Gastroesophageal sphincter (tissue), 4 donors: Measurements from ENCODE around the gene FAM168B. TPM values are rescaled to one million over a fixed set of nuclear protein-coding genes. Genes with fewer than 3 reads are reported as not detected.

Experiments used
- ATAC-seq: fragments of 150-250 bp; one replicate; pipeline ENCODE4 v1.9.1; 2016; ENCODE audit warnings: mild to moderate bottlenecking, moderate library complexity
- H3K27ac ChIP-seq, 4 donors: fragments of 200-600 bp; sonication (generic) in 3 of 4; 1 replicate in 3 of 4; 2 replicates in 1 of 4; pipeline ENCODE4 v1.5.1; 2016 to 2019
- H3K27me3 ChIP-seq: fragments of 200-600 bp; sonication (generic); one replicate; pipeline ENCODE4 v1.5.1; 2019
- H3K36me3 ChIP-seq, 2 donors: fragments of 200-600 bp; sonication (generic); one replicate each; pipeline ENCODE4 v1.5.1; 2019; ENCODE audit warnings: control low read depth in 1 of 2
- H3K4me1 ChIP-seq, 3 donors: fragments of 200-600 bp; sonication (generic); 1 replicate in 2 of 3; 2 replicates in 1 of 3; pipeline ENCODE4 v1.5.1; 2016 to 2019; ENCODE audit warnings: control low read depth in 2 of 3
- H3K4me3 ChIP-seq, 2 donors: fragments of 200-600 bp; sonication (generic); one replicate each; pipeline ENCODE4 v1.5.1; 2019; ENCODE audit warnings: mild to moderate bottlenecking in 1 of 2, moderate library complexity in 1 of 2
- H3K9me3 ChIP-seq, 3 donors: fragments of 200-600 bp; sonication (generic); one replicate each; pipeline ENCODE4 v1.5.1; 2017 to 2019; ENCODE audit warnings: control low read depth in 2 of 3
- EP300 ChIP-seq: sonication (generic); formaldehyde crosslinking; IDR thresholded peaks from one replicate; pipeline ENCODE4 v1.6.1; 2017; ENCODE audit warnings: antibody characterized with exemption, mild to moderate bottlenecking
- POLR2A ChIP-seq, 2 donors: fragments of 450-650 bp; IDR thresholded peaks; one replicate each; pipeline ENCODE4 v1.6.1; 2017; ENCODE audit warnings: antibody characterized with exemption in 2 of 2, mild to moderate bottlenecking in 2 of 2, moderate library complexity in 1 of 2
- POLR2AphosphoS5 ChIP-seq: sonication (generic); formaldehyde crosslinking; IDR thresholded peaks from one replicate; pipeline ENCODE4 v1.6.1; 2017; ENCODE audit warnings: antibody characterized with exemption
- WGBS, 2 donors: methylation state at CpG; one replicate each; pipeline ENCODE4 v1.1.5; 2018; ENCODE audit warnings: low coverage in 1 of 2; 5-methylcytosine and 5-hydroxymethylcytosine counted together
- total RNA-seq, 4 donors: library from RNA; depleted of rRNA; stranded (reverse); fragments of >200 nt; gene quantifications; one replicate each; pipeline ENCODE4 v1.1.0, GENCODE V29; 2016
- TF ChIP-seq, protein P1 (sequence below), 4 experiments: fragments of 200-600 bp in 2 of 4; fragments of 450-650 bp in 2 of 4; sonication (generic) in 1 of 4; IDR thresholded peaks; one replicate each; pipeline ENCODE4 v1.5.1; 2017 to 2019; ENCODE audit warnings: antibody characterized with exemption in 4 of 4, mild to moderate bottlenecking in 2 of 4, moderate library complexity in 2 of 4

The FAM168B gene
- total RNA-seq, 4 donors from 2014 or later: 184 to 244 (median 198) TPM

GRCh38 chr2:131026919-131027318 lies 66.3 kb downstream of the FAM168B start:
- no peak overlapping the region for H3K27ac ChIP-seq
- no peak for TF ChIP-seq POLR2AphosphoS5
- WGBS, 2 donors: 45 to 50% methylated on average over 2 to 5 of the region's 5 CpGs

DNA sequence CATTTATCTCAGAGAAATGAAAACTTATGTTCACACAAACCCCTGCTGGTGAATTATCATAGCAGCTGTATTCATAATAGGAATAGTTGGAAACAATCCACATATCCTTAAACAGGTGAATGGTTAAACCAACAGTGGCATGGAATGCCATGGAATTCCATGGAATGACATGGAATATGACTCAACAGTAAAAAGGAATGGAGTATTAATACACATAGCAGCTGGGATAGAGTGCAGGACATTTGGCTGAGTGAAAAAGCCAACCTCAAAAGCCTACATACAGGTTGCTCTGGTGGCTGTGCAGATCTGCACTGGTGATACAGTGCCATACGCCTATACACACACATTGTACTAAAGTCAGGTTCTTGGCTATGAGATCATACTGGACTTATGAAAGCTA lies 69.5 kb downstream of the FAM168B start:
- H3K27me3 ChIP-seq: no peaks in the 10 kb centered on the region
- no peaks in the 10 kb centered on the region for H3K4me1 ChIP-seq
- ATAC-seq: no peak
- H3K9me3 ChIP-seq: peaks cover 0 to 10% (median 0%) of the 10 kb centered on the region in 3 donors
- H3K36me3 ChIP-seq: no peaks in the 10 kb centered on the region
- H3K27ac ChIP-seq: no peak overlapping the region
- H3K4me3 ChIP-seq: no peak overlapping the region
- TF ChIP-seq, protein P1, sequence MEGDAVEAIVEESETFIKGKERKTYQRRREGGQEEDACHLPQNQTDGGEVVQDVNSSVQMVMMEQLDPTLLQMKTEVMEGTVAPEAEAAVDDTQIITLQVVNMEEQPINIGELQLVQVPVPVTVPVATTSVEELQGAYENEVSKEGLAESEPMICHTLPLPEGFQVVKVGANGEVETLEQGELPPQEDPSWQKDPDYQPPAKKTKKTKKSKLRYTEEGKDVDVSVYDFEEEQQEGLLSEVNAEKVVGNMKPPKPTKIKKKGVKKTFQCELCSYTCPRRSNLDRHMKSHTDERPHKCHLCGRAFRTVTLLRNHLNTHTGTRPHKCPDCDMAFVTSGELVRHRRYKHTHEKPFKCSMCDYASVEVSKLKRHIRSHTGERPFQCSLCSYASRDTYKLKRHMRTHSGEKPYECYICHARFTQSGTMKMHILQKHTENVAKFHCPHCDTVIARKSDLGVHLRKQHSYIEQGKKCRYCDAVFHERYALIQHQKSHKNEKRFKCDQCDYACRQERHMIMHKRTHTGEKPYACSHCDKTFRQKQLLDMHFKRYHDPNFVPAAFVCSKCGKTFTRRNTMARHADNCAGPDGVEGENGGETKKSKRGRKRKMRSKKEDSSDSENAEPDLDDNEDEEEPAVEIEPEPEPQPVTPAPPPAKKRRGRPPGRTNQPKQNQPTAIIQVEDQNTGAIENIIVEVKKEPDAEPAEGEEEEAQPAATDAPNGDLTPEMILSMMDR (IDR thresholded peaks at IDR 0.05): no peak
- no peak for TF ChIP-seq POLR2AphosphoS5
- TF ChIP-seq POLR2A (IDR thresholded peaks at IDR 0.05): no peak
- TF ChIP-seq EP300: no peak
- WGBS, 2 donors: 86 to 100% methylated on average over 1 of the region's 1 CpG

More at GRCh38 chr2:131026919-131027318, 66.3 kb downstream of the FAM168B start:
- Histone ChIP-seq H3K4me3 (no peak overlapping the region), H3K36me3 (no peaks in the 10 kb centered on the region), H3K27me3 (no peaks in the 10 kb centered on the region), H3K9me3 (peaks cover 0 to 10% (median 0%) of the 10 kb centered on the region in 3 donors), H3K4me1 (no peaks in the 10 kb centered on the region)
- ATAC-seq: no peak

- H3K4me1 ChIP-seq: no peaks in the 10 kb centered on the region
- no peak overlapping the region for H3K27ac ChIP-seq
- peaks cover 0 to 3% (median 0%) of the 10 kb centered on the region in 3 donors for H3K9me3 ChIP-seq
- TF ChIP-seq, protein P1 (IDR thresholded peaks at IDR 0.05): no peak
- TF ChIP-seq POLR2A (IDR thresholded peaks at IDR 0.05) (no peak), POLR2AphosphoS5 (no peak), EP300 (no peak)
- ATAC-seq: no peak
- H3K4me3 ChIP-seq: no peak overlapping the region
- no peaks in the 10 kb centered on the region for H3K36me3 ChIP-seq
- H3K27me3 ChIP-seq: no peaks in the 10 kb centered on the region
- WGBS, 2 donors: 11% methylated on average over 1 of the region's 1 CpG; no CpG with 5 or more reads in 1 of the 2 donors
Measured at GRCh38 chr2:131022731-131023130, 70.5 kb downstream of the FAM168B start.

DNA sequence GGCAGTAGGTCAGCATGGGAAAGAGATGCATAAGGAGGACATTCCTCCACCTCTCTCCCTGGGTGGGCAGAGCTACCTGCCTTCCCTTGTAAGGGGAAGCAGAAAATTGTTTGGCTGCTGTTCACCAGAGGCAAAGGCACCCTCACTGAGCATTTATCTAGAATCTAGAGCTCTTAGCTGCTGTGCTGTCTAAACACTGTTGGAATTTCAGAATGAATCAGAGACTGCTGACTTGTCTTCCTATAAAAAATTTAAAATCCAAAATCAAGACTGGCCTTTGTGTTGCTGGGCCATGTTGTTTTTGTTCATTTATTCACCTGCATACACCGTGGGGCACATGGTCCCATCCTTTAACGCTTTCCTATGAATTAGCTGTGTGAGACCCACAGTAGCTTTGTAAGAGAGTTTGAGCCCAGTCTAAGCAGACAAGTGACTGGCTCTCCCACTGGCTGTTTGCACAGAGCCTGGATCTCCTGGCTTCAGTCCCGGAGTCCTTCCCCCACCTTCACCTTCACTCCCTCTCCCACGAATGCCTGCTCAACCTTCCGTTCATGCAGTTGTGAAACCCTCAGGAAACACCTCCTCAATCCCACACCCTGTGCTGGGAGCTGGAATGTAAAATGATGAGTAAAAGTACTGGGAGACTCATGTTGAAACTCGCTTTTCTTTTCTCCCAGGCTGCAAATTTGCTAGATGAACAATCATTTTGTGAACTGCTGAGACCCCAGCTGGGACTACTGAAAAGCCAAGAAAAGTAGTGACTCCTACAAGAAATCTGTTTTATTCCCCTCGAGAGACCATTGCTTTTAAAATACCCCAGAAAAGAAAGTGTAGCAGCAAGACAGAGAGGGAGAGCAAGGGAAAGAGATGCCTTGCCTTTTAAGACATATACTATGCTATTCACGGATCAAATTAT lies 76.2 kb downstream of the FAM168B start:
- TF ChIP-seq EP300 (no peak), POLR2A (IDR thresholded peaks at IDR 0.05) (no peak), POLR2AphosphoS5 (no peak)
- TF ChIP-seq, protein P1 (IDR thresholded peaks at IDR 0.05): no peak
- Histone ChIP-seq H3K9me3 (no peaks in the 10 kb centered on the region), H3K4me3 (no peak overlapping the region), H3K27me3 (peaks cover 5% of the 10 kb centered on the region), H3K27ac (no peak overlapping the region), H3K36me3 (no peaks in the 10 kb centered on the region), H3K4me1 (peaks cover 0 to 5% (median 0%) of the 10 kb centered on the region in 3 donors)
- WGBS, 2 donors: 17 to 27% methylated on average over 4 to 5 of the region's 8 CpGs
- no peak for ATAC-seq

DNA sequence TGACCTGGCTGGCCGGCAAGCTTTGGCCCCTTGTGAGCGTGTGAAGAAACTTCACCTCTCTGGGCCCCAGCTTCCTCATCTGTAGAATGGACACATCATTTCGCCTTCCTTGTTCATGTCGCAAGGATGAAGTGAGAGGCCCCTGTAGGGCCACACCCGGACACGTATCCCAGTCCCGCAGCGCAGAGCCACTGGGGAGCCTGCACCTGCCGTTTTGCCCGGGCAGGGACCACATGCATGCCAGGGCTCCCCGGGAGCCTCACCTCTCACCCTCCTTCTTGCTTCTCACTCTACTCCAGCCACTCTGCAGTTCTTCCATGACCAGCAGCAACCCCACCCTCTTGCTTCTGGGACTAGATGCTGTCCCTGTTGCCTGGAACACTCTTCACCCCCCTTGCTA lies 77.5 kb downstream of the FAM168B start:
- ATAC-seq: no peak
- Histone ChIP-seq H3K4me3 (no peak overlapping the region), H3K27me3 (peaks cover 16% of the 10 kb centered on the region), H3K27ac (no peak overlapping the region), H3K9me3 (no peaks in the 10 kb centered on the region), H3K4me1 (peaks cover 0 to 5% (median 0%) of the 10 kb centered on the region in 3 donors), H3K36me3 (no peaks in the 10 kb centered on the region)
- TF ChIP-seq, protein P1 (IDR thresholded peaks at IDR 0.05): no peak
- TF ChIP-seq EP300 (no peak), POLR2A (IDR thresholded peaks at IDR 0.05) (no peak), POLR2AphosphoS5 (no peak)
- 90 to 93% methylated on average over 8 to 9 of the region's 11 CpGs for WGBS, 2 donors
